GM12874 (cell line): ENCODE results near the gene DCK.

Source experiments
- TF ChIP-seq, protein P1 (sequence below): IDR thresholded peaks from 2 replicates; pipeline ENCODE4 v1.5.1; 2011; ENCODE audit warnings: low read depth, mild to moderate bottlenecking, control low read depth, low read length, moderate library complexity; ENCODE audit not compliant: insufficient read depth

DCK gene

DNA sequence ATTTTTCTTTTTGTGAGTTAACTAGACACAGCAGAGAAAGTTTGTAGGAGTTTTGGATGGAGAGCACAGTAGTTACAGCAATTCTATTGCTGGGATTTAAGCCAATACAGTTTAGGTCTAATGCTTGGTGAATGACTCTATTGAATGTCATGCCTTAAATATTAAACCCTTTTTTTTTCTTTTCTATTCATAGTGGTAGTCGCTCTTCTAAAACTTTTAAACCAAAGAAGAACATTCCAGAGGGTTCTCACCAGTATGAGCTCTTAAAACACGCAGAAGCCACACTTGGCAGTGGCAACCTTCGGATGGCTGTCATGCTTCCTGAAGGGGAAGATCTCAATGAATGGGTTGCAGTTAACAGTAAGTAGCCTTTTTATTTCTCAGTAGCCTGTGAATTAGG is 34.8 kb upstream of the DCK start:
- TF ChIP-seq, protein P1, sequence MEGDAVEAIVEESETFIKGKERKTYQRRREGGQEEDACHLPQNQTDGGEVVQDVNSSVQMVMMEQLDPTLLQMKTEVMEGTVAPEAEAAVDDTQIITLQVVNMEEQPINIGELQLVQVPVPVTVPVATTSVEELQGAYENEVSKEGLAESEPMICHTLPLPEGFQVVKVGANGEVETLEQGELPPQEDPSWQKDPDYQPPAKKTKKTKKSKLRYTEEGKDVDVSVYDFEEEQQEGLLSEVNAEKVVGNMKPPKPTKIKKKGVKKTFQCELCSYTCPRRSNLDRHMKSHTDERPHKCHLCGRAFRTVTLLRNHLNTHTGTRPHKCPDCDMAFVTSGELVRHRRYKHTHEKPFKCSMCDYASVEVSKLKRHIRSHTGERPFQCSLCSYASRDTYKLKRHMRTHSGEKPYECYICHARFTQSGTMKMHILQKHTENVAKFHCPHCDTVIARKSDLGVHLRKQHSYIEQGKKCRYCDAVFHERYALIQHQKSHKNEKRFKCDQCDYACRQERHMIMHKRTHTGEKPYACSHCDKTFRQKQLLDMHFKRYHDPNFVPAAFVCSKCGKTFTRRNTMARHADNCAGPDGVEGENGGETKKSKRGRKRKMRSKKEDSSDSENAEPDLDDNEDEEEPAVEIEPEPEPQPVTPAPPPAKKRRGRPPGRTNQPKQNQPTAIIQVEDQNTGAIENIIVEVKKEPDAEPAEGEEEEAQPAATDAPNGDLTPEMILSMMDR, result no peak

DNA sequence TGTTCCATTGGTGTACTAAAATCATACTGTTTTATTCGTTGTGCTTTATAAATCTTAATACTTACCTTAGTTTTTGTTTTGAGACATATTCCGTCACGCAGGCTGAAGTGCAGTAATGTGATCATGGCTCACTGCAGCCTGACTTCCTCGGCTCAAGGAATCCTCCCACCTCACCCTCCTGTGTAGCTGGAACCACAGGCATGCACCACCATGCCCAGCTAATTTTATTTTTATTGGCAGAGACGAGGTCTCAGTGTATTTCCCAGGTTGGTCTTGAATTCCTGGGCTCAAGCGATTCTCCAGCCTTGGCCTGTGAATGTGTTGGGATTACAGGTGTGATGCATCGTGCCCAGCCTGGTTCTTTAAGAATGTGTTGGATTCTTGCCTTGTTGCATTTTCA is 24.4 kb upstream of the DCK start:
- TF ChIP-seq, protein P1, result no peak

DNA sequence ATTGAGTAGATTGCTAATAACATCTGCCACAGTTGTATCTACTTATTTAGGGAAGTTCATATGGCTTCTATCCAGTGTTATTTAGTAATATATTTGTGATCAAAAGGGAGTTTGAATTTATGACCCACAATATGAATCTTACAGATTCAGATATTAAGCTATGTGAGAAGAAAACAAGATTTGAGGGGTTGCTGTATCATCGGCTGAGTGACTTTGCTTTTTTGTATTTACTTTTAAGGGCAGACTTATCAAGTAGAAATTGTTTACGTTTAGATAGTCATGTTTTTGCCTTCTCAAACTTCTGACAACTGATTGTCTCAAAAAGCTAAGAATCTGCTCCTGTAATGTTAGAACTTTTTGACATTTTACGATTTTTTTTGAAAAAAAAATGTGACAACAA is 17.2 kb upstream of the DCK start:
- TF ChIP-seq, protein P1, result no peak

DNA sequence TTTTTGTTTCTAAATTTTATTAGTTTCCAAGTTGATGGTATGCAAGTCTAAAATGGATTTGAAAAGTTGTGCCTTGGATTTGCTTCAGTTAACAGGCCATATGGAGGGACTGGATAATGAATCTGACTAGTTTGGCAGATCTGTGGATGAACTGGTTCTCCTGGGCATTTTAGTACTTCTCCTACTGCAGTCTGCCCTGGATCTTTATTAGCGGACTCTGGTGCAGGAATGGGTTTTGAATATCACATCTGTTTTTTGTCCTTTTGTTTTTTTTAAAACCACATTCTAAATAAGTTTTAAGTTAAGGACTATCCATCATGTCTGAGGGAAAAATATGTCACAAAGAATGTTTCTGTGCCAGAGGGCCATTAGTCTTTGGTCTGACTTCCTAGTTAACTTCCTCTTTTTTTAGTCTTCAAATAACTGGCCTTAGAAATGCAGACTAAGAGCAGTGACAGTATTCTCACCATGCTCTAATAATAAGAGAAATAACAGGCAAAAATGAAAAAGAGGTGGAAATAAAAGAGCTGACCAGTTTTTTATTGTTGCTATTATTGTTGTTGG is 13.9 kb upstream of the DCK start:
- TF ChIP-seq, protein P1, result no peak

DNA sequence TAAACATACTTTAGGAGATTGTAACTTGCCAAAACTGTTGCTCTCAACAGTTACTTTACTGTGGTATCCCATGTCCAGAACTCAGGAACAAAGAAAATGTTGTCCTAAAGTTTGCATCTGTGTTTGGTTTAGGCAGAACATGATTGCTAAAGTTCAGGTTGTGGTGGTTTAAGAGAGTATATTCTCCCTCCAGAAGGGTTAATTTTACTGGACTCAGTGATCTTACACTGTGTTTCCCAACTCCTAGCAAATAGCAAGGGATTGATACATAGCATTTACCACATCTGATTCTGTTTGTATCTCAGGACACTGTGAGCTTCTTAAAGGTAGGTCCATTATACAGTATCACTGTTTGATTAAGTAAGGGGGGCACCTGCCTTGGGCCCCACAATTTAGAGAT is 13.3 kb upstream of the DCK start:
- TF ChIP-seq, protein P1, result no peak

DNA sequence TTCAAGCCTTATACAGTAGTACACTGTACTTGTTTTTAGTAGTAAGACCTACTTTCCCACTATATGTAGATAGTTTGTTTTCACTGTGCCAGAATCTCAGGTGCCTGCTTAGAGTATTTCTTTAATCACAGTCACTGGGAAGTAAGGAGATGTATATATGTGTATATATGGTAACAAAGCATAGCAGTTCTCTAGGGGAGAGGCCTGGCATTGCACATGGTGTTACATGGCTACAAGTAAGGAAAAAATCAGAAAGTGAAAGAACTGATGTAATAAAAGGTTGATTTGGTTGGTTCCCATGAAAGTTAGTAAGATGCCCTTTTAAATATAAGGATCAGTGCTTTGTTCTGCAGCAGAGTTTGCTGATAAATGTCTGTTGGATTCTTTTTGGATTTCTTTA is 9.3 kb upstream of the DCK start:
- TF ChIP-seq, protein P1, result no peak

DNA sequence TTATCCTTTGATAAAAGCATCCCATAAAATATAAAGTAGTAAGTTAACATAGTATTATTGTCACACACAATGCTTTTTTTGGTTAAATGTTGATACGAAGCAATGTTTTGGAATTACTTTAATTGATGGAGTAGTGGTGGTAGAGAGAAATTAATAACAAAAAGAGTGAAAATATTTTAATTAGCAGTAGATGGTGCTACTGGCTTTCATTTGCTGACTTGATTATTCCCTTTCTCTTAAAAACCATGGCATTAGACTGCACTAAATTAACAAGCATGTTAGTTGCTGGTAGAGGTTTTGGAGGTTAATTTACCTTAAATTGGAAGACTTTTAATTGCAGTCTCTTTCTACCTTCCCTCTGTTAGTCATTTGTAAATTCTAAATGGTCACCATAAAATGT is 8.9 kb upstream of the DCK start:
- TF ChIP-seq, protein P1, result no peak
